Right lobe of liver (tissue), 6 donors: ENCODE measurements around the gene RRM2. TPM values are rescaled to one million over a fixed set of nuclear protein-coding genes. Genes with fewer than 3 reads are reported as not detected.

Experiments used
- ATAC-seq, 4 donors: fragments of 200-7000 bp; cut with Tn5 transposase; one replicate each; pipeline ENCODE4 v1.9.1; 2020; ENCODE audit warnings: mild to moderate bottlenecking in 4 of 4, moderate library complexity in 4 of 4
- DNase-seq, 3 donors: peaks; one replicate each; pipeline ENCODE4 v3.0.0-alpha.2; 2020
- H3K27ac ChIP-seq, 3 donors: fragments of 200-600 bp; one replicate each; pipeline ENCODE4 v1.8.0; 2022
- H3K27me3 ChIP-seq, 2 donors: fragments of 200-600 bp; one replicate each; pipeline ENCODE4 v1.8.0; 2022
- H3K36me3 ChIP-seq, 4 donors: fragments of 200-600 bp; sonication (generic) in 1 of 4; one replicate each; pipeline versions ENCODE4 v1.5.1 to v1.8.0; 2017 to 2022; ENCODE audit warnings: control low read depth in 1 of 4
- H3K4me1 ChIP-seq, 4 donors: fragments of 200-600 bp; sonication (generic) in 1 of 4; one replicate each; pipeline versions ENCODE4 v1.5.1 to v1.8.0; 2017 to 2022; ENCODE audit warnings: control low read depth in 1 of 4
- H3K4me3 ChIP-seq, 3 donors: fragments of 200-600 bp; one replicate each; pipeline ENCODE4 v1.8.0; 2022
- H3K9me3 ChIP-seq, 4 donors: fragments of 200-600 bp; sonication (generic) in 1 of 4; one replicate each; pipeline versions ENCODE4 v1.5.1 to v1.8.0; 2017 to 2022; ENCODE audit warnings: control low read depth in 1 of 4
- CTCF ChIP-seq, 4 donors: fragments of 200-600 bp in 3 of 4; fragments of 450-650 bp in 1 of 4; IDR thresholded peaks; one replicate each; pipeline versions ENCODE4 v1.5.1 to v1.8.0; 2016 to 2022; ENCODE audit warnings: antibody characterized with exemption in 4 of 4, mild to moderate bottlenecking in 2 of 4
- POLR2A ChIP-seq: fragments of 450-650 bp; IDR thresholded peaks from one replicate; pipeline ENCODE4 v1.6.1; 2017; ENCODE audit warnings: antibody characterized with exemption, mild to moderate bottlenecking
- WGBS: methylation state at CpG from one replicate; pipeline ENCODE4 v1.1.6; 2018; ENCODE audit warnings: low coverage, low lambda C conversion rate; ENCODE audit not compliant: insufficient coverage; ENCODE audit errors: missing lambda C conversion rate; 5-methylcytosine and 5-hydroxymethylcytosine counted together
- intact Hi-C, 2 donors: fragments of 100-400 bp; cut with DNase I; formaldehyde crosslinking; loops; one replicate each; pipeline versions ENCODE4 v1.11.2 to v1.14.1; 2022
- total RNA-seq, 6 experiments: library from RNA; depleted of rRNA in 2 of 6; stranded (reverse); fragments of >200 nt in 2 of 6; fragmentation: NEBNext Ultra II Directional in 3 of 6; extraction: Animal tissue kit (Norgen Biotek cat#: 25700) in 3 of 6; gene quantifications; one replicate each; pipeline versions ENCODE4 v1.1.0 to v1.2.4, GENCODE V29; 2016 to 2023
- donor health status: DM: no; HTN: yes; CAD: no.
- donor health status: DM: no; HTN: no; CAD: no.
- donor health status: DM: no; HTN: no; CAD: no.
- donor health status: DM: no; HTN: yes; CAD: no.
- donor health status: DM: no; HTN: yes; CAD: no.

Gene RRM2
- total RNA-seq, 6 experiments from 2014 or later, result 1.1 to 10.3 (median 5.7) TPM

GRCh38 chr2:10079266-10079869, 43.2 kb upstream of the RRM2 start:
- H3K36me3 ChIP-seq, result no peaks in the 10 kb centered on the region
- ATAC-seq (peak; percentile 54 to 61 (median 60)), DNase-seq (no peak)
- peak overlapping the region; percentile 25 to 40 (median 29) for H3K4me3 ChIP-seq
- H3K27me3 ChIP-seq, result peaks cover 0 to 7% of the 10 kb centered on the region in 2 donors
- H3K4me1 ChIP-seq, result peaks cover 0 to 7% (median 0%) of the 10 kb centered on the region in 4 donors
- intact Hi-C loops, result no loop called here
- 24% methylated on average over 14 of the region's 53 CpGs for WGBS
- TF ChIP-seq POLR2A, result no peak
- no peak for TF ChIP-seq CTCF (IDR thresholded peaks at IDR 0.05)
- peak overlapping the region in 2 of 3 donors; percentile 15 to 45 for H3K27ac ChIP-seq
- no peaks in the 10 kb centered on the region for H3K9me3 ChIP-seq

GRCh38 chr2:10079870-10080535, 42.5 kb upstream of the RRM2 start, which contains the start of gene CYS1:
TSS of gene CYS1 (minus strand) at chr2:10080411. CDS start at chr2:10080223, 188 bp downstream.
- intact Hi-C loops, result no loop called here
- Histone ChIP-seq H3K36me3 (no peaks in the 10 kb centered on the region), H3K9me3 (no peaks in the 10 kb centered on the region), H3K4me3 (peak within 1 kb of the TSS; percentile 25 to 40 (median 29)), H3K27me3 (peaks cover 0 to 7% of the 10 kb centered on the region in 2 donors), H3K4me1 (peaks cover 0 to 7% (median 0%) of the 10 kb centered on the region in 4 donors), H3K27ac (peak within 1 kb of the TSS in 2 of 3 donors; percentile 15 to 45)
- no peak for TF ChIP-seq POLR2A
- TF ChIP-seq CTCF (IDR thresholded peaks at IDR 0.05), result peak in 2 of 4 donors; percentile 11 to 30
- no peak for DNase-seq
- peak; percentile 40 to 52 (median 46) for ATAC-seq
- 0% methylated on average over 14 of the region's 98 CpGs for WGBS

- intact Hi-C loops, result no loop called here
- no peak for TF ChIP-seq POLR2A
- TF ChIP-seq CTCF (IDR thresholded peaks at IDR 0.05), result no peak
- no peaks in the 10 kb centered on the region for H3K9me3 ChIP-seq
- H3K4me1 ChIP-seq, result peaks cover 0 to 7% (median 0%) of the 10 kb centered on the region in 4 donors
- 31% methylated on average over 7 of the region's 45 CpGs for WGBS
- ATAC-seq (no peak), DNase-seq (no peak)
- H3K27ac ChIP-seq, result no peak overlapping the region
- no peaks in the 10 kb centered on the region for H3K36me3 ChIP-seq
- peak overlapping the region in 2 of 3 donors; percentile 16 to 40 for H3K4me3 ChIP-seq
- H3K27me3 ChIP-seq, result peaks cover 0 to 7% of the 10 kb centered on the region in 2 donors
Observed at GRCh38 chr2:10080536-10081304, 41.8 kb upstream of the RRM2 start.

GRCh38 chr2:10083046-10083445, 39.5 kb upstream of the RRM2 start:
- peaks cover 0 to 7% of the 10 kb centered on the region in 2 donors for H3K27me3 ChIP-seq
- H3K9me3 ChIP-seq, result no peaks in the 10 kb centered on the region
- 47% methylated on average over 5 of the region's 5 CpGs for WGBS
- no peak overlapping the region for H3K27ac ChIP-seq
- H3K36me3 ChIP-seq, result no peaks in the 10 kb centered on the region
- DNase-seq, result no peak
- H3K4me3 ChIP-seq, result no peak overlapping the region
- TF ChIP-seq POLR2A (no peak), CTCF (IDR thresholded peaks at IDR 0.05) (no peak)
- ATAC-seq, result no peak
- peaks cover 0 to 7% (median 0%) of the 10 kb centered on the region in 4 donors for H3K4me1 ChIP-seq
- intact Hi-C loops, result no loop called here
